CD4-positive, alpha-beta T cell treated with Interleukin-4 for 1 hour (primary cell): ENCODE results near the gene CRABP1.

Experiments used
- DNase-seq, 2 donors: peaks; one replicate each; pipeline ENCODE4 v3.0.0-alpha.2; 2020 to 2022

Gene CRABP1

GRCh38 chr15:78317145-78317836 lies 22.9 kb upstream of the CRABP1 start:
- DNase-seq, result no peak

- DNase-seq, result no peak
Observed at GRCh38 chr15:78319588-78319987, 20.6 kb upstream of the CRABP1 start.

DNA sequence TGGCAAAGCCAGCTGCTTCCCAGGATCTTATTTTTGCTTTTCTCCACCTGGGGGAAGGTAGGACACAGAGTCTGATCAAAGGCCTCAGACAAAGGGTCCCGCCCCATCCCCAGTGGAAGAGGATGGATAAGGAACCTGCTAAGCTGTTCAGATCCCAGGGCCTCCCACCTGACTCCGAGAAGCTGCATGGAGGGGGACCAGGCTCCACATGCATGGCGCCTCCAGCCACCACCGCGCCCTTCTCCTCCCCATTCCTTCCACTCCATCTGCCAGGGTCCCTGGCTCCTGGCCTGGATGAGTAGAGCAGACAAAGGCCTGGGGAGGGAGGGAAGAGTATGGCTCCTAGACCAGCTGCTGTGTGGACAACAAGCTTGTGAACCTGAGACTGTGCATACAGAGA lies 20.0 kb upstream of the CRABP1 start:
- DNase-seq, result no peak

DNA sequence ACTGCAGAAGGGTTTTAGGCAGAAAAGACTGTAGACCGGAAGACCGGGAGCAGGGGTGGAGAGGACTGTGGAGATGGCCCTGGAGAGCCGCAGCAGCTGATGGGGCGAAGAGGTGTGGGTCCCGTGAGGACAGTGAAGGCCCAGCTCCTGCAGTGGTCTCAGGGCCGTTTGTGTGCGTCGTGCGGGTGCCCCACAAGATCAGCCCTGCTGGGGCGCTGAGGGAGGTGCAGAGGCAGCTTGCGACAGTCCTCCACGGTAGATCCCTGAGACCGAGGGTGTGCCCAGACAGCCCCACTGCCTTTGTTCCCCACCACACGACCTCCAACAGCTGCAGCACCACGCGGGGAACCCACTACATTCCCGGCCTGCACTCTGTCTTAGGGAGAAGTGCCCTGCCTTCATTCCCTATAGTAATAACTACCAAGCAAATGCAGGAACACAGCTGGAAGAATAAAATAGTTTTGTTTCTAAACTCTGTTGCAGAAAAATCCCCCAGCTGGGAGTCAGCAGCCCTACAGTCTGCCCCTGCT lies 19.0 kb upstream of the CRABP1 start:
- DNase-seq, result no peak

DNA sequence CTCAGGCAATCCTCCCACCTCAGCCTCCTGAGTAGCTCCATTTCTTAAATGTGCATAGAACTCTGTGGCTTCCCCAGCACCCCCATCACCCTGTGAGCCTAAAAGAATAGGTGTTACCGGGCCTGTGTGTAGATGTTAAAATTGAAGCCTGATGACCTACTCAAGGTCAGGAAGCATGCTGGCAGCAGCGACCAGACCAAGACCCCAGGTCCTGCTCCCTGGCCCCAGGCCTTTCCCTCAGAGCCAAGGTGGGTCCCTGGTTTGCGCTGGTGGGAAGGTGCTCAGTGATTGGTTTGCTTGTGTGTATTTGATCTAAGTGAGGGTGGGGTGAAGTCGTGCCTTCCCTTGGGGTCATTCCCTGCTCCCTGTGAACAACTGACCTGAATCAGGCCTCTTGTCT lies 18.4 kb upstream of the CRABP1 start:
- no peak for DNase-seq

GRCh38 chr15:78322243-78322642 lies 17.9 kb upstream of the CRABP1 start:
- no peak for DNase-seq

DNA sequence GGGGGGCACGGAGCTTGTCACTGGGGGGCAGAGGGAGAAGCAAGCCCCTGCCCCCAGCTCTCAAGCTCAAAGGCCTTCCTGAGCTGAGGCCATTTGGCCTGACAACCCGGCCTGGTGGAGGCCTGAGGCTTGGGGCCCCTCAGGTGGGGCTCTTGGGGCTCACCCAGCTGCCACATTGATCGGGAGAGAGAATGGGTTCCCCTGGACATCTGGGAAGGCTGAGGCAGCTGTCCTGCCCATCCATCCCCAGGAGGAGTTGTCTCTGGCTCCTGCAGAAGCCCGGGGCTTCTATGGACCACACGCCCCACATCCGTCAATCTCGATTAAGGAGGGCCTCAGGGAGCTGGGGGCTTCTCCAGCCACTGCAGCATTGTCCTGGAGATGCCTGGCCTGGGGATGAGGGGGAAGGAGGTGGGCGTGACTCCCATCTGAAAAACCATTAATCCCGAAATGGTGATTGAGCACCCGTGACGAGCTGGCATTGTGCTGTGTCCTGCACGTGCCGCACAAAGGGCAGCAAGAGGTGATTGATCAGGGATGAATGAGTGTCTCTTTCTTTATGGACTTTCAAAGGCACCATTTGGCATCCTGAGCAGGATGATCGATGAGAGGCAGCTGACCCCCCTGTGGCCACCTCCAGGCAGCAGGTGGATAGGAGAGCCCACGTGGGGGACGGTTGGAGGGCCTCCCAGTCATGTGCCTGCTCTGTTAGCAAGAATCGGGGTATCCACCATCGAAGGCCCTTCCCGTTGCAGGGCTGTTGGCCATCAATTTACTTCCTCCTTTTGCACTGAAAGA lies 17.2 kb upstream of the CRABP1 start:
- no peak for DNase-seq

DNA sequence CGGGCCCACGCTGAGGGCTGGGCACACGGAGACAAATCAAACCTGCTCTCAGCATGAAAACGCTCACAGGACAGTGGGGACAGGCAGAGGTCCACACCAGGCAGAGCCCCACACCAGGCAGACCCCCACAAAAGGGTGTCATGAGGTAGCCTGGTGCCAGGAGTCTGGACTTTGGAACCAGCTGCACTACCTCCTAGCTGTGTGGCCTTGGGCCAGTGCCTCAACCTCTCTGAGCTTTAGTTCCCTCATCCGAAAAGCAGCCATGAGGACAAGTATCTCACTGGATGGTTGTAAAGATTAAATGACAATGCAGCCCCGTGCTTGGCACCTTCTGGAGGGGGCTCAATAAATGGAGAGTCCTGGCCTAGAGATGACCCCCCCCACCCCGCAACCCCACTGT lies 16.5 kb upstream of the CRABP1 start:
- DNase-seq, result no peak

DNA sequence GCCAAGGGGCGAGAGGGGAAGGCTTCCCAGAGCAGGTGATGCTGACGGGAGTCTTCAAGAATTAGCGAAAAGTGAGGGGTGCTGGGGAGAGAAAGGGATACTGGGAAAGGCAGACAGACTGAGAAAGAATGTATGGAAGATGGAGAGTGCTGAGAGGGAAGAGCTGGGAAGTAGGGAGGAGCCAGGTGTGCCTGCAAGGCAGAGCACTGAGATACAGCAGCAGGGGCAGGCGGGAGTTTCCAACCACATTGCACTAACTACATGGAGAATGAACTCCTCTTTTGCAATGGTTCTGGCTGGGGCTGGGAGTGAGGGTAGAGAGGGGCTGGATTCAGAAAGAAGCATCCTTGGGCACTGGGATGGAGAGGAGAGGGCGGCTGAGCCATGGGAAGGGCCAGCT lies 16.0 kb upstream of the CRABP1 start:
- DNase-seq, result no peak

DNA sequence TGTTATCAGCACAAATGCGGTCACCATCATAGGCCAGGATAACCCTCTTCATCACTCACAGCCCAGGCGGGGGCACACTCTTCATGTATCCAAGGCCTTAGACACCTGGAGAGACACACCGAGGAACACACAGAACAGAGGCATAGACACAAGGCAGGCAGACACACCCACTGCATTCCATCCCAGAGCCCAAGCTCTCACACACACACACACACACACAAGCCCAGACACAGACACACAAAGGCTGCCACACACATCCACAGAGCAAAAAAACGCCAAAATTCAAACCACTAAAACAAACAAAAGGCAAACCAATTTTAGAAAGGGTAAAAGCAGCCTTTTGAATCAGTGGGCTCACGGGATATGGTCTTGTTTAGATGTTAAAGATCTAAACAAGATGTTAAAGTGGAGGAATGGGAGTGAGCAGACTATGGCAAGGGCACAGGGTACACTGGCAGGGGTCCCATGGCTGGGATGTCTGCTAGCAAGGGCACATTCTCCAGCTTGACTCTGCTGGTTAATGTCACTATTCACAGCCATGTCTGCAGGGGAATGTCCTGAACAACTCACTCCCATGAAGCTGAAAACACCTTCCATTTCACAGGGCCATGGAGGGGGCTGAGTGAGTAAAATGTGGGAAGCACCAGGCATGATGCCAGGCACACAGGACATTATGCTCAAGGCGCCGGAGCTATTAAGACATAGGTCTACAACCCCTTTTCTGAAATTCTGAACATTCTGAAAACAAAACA lies 14.9 kb upstream of the CRABP1 start:
- DNase-seq, result no peak

DNA sequence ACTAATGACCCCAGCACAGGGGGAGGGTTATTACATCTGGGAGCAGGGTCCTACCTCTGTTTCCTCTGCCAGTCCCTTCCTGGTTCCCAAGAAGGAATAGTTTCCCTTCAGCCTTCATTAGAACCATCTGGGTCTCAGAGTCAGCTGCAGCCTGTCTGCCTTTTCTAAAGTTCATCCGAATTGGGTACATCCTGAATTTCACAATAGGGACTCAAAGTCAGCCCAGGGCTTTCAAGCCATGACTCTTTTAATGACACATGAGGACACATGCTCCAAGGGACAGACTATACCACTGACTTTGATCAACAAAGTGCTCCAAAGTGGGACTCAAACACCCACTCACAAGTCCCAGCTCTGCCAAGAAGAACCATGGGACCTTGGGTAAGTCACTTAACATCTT lies 12.7 kb upstream of the CRABP1 start:
- no peak for DNase-seq

DNA sequence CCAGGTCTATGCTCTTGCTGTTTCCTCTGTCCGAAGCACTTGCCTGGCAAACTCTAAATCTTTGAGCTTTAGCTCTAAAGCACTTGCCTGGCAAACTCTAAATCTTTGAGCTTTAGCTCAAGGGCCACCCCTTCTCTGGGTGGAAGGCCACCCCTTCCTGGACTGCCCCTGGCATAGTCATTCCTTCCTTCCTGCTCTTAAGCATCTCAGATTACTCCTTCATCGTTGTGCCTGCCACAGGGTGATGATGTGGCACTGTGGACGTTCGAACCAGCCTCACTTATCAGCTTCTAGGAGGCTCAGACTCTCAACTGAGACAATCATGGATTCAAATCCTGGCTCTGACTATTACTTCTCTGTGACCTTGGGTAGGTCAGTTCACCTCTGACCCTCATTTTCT lies 10.5 kb upstream of the CRABP1 start:
- DNase-seq, result no peak

- no peak for DNase-seq
Observed at GRCh38 chr15:78334845-78335244, 5.3 kb upstream of the CRABP1 start.

- DNase-seq, result no peak
Observed at GRCh38 chr15:78335985-78336384, 4.2 kb upstream of the CRABP1 start.

DNA sequence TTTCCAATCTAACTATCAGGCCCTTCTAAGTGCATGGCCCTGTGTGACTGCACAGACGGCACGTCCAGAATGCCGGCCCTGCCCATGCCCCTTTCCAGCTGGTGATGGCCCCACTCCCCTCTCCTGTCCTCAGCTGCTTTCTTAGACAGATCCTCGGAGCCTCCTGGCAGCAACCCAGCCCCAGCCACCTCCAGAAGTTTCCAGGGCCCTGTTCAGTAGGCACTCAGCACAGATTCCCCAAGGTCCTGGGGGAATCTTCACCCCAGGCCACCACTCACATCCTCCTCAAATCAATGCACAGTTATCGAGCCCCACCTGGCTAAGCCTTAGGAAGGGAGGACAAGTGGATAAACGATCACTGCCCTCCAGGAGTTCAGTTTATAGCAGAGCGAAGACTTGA lies 1.4 kb upstream of the CRABP1 start:
- DNase-seq, result no peak

DNA sequence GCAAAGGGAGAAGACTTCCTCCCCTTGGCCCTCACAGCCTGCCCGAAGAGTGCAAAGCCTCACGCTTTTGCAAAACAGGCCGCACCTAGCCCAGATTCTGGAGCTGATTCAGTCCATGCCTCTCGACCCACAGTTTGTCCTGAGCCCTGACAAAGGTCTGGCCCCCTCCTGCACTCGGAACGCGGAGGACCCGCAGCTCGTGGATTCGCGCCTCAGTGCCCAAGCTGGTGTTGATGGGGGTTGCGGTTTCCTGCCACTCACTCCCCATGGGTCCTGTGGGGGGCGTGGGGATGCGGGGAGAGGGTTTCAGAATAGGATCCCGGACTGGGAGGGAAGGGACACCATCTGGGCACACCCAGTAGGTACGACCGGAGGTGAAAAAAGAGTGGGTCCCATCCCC lies 594 bp upstream of the CRABP1 start:
- no peak for DNase-seq

DNA sequence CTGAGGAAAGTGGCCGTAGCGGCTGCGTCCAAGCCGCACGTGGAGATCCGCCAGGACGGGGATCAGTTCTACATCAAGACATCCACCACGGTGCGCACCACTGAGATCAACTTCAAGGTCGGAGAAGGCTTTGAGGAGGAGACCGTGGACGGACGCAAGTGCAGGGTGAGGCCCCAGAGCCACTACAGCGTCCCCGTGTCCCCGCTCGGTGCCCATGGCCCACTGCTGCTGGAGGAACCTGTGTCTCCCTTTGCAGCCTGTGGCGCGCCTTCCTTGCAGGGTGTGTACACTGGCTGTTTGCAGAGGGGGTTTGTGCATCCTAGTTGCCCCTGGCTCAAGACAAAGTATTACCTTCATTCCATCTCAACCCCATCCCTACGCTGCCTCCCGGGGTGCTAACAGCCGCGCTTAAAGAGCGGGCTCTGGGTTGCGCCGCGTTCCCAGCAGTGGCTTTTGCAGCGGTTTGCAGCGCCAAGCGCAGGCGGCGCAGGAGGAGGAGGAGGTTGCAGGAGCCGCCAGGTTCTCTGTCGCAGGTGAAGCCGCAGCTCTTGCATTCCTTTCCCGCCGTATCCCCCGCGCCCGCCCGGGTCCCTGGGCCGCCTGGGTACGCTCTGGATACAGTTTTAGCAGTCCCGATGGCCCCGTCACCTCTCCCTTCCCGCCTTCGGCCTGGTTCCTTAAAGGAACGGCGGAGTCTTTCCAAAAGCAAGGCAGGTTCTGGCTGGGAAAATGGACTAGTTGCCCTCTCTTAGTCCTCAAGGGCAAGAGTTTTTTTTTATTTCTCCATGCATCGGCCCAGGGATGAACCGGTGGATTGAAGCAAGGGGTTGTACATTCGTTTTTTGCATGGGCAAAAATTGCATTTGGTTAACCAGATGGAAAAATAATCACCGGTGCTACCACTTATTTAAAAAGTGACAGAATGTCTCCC lies 1.2 kb downstream of the CRABP1 start:
- DNase-seq, result no peak

GRCh38 chr15:78342021-78342420 lies 1.9 kb downstream of the CRABP1 start:
- DNase-seq, result no peak

GRCh38 chr15:78343276-78344060 lies 3.3 kb downstream of the CRABP1 start:
- DNase-seq, result no peak

- DNase-seq, result no peak
Observed at GRCh38 chr15:78345396-78346125, 5.4 kb downstream of the CRABP1 start.
